GM12801 (cell line): ENCODE results near the gene WNK2.

Experiments used
- CTCF ChIP-seq: IDR thresholded peaks from one replicate; pipeline ENCODE4 v1.5.1; 2011; ENCODE audit warnings: control low read depth; ENCODE audit not compliant: insufficient read length; ENCODE audit errors: extremely low read depth

Gene WNK2

GRCh38 chr9:93207326-93207814 lies 23.4 kb downstream of the WNK2 start:
- no peak for TF ChIP-seq CTCF

DNA sequence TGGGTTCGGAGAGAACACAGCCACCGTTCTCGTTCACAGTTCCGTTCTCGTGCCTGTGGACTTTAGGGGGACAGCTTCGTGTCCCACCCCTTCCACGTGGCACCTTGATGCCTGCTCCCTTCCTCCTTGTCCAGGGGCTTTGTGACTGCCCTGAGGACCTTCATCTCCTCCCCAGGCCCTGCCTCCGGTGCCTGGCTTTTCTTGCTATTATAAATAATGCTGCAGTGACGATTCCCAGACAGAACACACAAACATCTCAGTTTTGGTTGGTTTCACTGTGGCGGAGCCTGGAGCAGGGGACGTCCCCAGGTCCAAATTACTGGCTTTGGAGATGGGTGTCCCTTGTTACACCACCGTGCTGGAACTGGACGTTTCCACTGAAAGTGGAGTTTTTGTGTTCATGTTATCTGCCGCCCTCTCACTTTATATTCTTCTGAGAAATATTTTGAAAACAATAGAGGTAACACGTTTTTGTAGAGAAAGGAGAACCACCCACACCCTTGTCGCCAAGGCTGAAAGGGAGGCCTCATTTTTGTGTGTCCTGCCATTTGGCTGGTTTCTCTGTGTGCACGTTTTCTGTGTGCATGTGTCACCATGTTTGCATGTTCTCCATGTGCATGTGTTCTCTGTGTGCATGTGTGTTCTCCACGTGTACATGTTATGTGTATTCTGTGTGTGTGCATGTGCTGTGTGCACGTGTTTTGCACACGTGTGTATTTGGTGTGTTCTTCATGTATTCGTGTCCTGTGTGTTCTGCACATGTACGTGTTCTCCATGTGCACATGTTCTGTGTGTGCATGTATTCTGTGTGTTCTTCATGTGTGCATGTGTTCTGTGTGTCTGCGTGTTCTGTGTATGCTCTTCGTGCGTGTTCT lies 24.2 kb downstream of the WNK2 start:
- no peak for TF ChIP-seq CTCF

DNA sequence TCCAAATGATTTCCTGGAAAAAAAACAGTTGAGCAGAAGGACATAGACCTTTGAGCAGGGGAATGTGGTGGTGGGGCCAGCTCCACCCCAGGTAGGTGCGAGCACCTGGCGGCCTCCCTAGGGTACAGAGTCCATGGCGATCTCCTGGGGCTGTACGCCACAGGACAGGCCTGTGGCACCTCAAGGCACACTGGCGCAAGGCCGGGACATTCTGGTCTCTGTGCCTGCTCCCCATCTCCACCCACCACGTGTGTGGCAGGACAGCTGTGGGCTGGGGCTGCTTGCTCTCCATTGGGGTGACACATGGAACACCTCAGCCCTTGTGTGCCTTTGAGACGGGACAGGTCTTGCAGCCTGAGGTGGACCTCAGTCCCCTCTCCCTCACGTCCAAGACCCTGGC lies 25.2 kb downstream of the WNK2 start:
- no peak for TF ChIP-seq CTCF

GRCh38 chr9:93209576-93210323 lies 25.8 kb downstream of the WNK2 start:
- TF ChIP-seq CTCF, result no peak

- TF ChIP-seq CTCF, result no peak
These were observed 26.5 kb downstream of the WNK2 start for GRCh38 chr9:93210324-93210973.

- TF ChIP-seq CTCF, result no peak
These were observed 27.2 kb downstream of the WNK2 start for GRCh38 chr9:93210974-93211653.

- no peak for TF ChIP-seq CTCF
These were observed 27.7 kb downstream of the WNK2 start for GRCh38 chr9:93211654-93212001.
